Mucosa of gallbladder (tissue), 1 donor: Measurements from ENCODE around the gene ALDH7A1. TPM values are rescaled to one million over a fixed set of nuclear protein-coding genes. Genes with fewer than 3 reads are reported as not detected.
A peak's percentile ranks its signal among the peaks of the same experiment; 100 is the strongest.
"Not testable (repeated sequence)": the region's sequence is repeated elsewhere in the genome, so short reads cannot be mapped to it uniquely, and the experiment has no call there.

Experiments
- DNase-seq: peaks from one replicate; pipeline ENCODE4 v3.0.0-alpha.2; 2020; ENCODE audit warnings: low spot score
- total RNA-seq: library from RNA; stranded (reverse); gene quantifications from one replicate; pipeline ENCODE4 v1.2.1, GENCODE V29; 2021
- donor health status: DM: no; HTN: no; CAD: no.

The ALDH7A1 gene
- total RNA-seq, 1 donor from 2014 or later = 42.6 TPM

DNA sequence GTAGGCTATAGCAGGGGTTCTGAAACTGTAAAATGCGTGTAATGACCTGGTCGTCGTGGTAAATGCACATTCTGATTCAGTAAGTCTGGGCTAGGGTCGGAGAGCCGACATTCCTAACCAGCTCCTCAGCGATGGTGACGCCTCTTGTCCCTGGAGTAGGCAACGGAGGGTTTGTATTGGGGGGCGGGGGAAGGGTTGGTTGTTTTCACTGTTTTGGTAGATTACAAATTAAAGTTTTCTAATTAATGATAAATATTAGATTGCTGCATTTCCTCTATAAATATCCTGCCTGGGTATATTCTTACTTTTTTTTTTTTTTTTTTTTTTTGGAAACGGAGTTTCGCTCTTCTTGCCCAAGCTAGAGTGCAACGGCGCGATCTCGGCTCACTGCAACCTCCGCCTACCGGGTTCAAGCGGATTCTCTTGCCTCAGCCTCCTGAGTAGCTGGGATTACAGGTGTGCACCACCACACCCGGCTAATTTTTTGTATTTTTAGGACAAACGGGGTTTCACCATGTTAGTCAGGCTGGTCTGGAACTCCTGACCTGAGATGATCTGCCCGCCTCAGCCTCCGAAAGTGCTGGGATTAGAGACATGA lies 566 bp upstream of the ALDH7A1 start:
- no peak for DNase-seq

- no peak for DNase-seq
Observed at GRCh38 chr5:126591549-126591948, 3.5 kb downstream of the ALDH7A1 start.

- no peak for DNase-seq
Observed at GRCh38 chr5:126589536-126590297, 5.3 kb downstream of the ALDH7A1 start.

- DNase-seq = no peak
Observed at GRCh38 chr5:126587551-126588390, 7.2 kb downstream of the ALDH7A1 start.

DNA sequence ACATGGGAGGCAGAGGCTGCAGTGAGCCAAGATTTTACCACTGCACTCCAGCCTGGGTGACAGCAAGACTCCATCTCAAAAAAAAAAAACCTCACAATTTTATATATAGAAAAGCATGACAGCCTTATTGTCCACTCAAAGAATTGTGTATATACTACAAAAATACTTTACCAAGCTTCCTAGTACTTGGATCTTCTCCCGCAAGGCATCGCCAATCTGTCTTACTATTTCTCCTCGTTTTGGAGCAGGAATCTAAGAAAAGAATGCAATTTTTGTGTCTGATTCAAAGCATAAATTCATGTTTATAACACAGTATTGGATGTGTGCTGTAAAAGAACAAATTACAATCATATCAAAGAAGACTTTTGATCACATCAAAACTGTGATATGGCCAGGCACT lies 11.3 kb downstream of the ALDH7A1 start:
- no peak for DNase-seq

GRCh38 chr5:126579716-126580115 lies 15.3 kb downstream of the ALDH7A1 start:
- DNase-seq = no peak

GRCh38 chr5:126577415-126577814 lies 17.6 kb downstream of the ALDH7A1 start:
- no peak for DNase-seq

GRCh38 chr5:126576974-126577373 lies 18.0 kb downstream of the ALDH7A1 start:
- DNase-seq = no peak

DNA sequence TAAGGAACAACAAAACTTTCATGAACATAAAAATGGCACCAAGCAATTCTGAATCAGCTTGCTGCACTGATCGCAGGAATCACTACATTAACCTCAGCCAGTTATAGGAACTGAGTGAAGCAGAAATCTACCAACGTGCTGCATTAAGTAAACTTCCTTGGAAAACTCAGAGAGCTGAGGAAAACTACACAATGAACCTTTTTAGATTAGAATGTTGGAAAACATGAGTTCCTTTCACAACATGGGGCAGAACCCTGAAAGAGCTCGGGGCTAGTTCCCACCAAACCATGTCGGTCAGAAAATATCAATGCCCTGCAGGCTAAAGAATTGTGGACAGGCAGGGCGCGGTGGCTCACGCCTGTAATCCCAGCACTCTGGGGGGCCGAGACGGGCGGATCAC lies 19.4 kb downstream of the ALDH7A1 start:
- DNase-seq = no peak

DNA sequence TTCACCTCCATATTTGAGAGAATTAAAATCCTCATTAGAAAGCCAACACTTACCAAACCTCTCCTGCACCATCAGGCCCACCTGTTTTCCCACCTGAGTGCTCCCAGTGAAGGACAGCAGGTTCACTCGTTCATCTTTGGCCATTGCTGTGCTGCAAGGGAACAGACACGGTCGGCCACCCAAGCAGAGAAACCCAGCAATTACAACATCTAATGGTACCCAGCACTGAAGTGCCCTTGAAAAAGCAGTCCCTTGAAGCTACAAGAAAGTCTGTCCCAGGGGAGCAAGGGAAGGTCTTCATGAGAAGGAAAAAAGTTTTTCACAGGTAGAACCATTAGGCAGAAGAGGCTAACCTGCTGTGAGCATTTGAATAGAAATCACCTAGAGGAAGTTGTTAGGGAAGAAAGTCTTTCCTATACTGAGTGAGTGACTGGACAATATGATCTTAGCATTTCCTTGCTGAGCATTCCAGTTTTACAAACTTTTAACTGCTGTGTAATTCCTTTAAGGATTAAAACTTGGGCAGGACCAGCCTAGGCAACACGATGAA lies 26.7 kb downstream of the ALDH7A1 start:
- no peak for DNase-seq

GRCh38 chr5:126562823-126563222 lies 32.2 kb downstream of the ALDH7A1 start:
- no peak for DNase-seq

DNA sequence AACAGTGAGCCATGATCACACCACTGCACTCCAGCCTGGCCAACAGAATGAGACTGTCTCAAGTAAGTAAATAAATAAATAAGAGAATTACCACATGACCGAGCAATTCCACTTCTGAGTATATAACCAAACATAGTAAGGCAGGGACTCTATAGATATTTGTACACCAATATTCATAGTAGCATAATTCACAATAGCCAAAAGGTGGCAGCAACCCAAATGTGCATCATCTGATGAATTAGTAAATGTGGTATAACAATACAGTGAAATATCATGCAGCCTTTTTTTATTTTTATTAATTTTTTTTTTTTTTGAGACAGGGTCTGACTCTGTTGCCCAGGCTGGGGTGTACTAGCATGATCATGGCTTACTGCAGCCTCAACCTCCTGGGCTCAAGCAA lies 33.1 kb downstream of the ALDH7A1 start:
- DNase-seq = no peak

DNA sequence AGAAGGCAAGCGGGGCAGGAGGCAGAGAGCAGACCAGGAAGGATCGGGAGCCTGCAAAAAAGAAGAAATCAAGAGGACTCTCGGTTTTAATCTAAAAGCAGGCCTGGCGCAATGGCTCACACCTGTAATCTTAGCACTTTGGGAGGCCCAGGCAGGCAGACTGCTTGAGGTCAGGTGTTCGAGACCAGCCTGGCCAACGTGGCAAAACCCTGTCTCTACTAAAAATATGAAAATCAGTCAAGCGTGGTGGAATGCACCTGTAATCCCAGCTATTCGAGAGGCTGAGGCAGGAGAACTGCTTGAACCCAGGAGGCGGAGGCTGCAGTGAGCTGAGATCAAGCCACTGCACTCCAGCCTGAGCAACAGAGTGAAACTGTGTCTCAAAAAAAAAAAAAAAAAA lies 39.9 kb downstream of the ALDH7A1 start:
- DNase-seq = not testable (repeated sequence)

GRCh38 chr5:126552614-126553013 lies 42.4 kb downstream of the ALDH7A1 start:
- no peak for DNase-seq

GRCh38 chr5:126544087-126544740 lies 50.8 kb downstream of the ALDH7A1 start:
- DNase-seq = peak; percentile 13

- peak; percentile 21 for DNase-seq
Observed at GRCh38 chr5:126543660-126544059, 51.4 kb downstream of the ALDH7A1 start.

- DNase-seq = no peak
Observed at GRCh38 chr5:126543009-126543408, 52.0 kb downstream of the ALDH7A1 start.

GRCh38 chr5:126542441-126542840 lies 52.6 kb downstream of the ALDH7A1 start:
- no peak for DNase-seq

DNA sequence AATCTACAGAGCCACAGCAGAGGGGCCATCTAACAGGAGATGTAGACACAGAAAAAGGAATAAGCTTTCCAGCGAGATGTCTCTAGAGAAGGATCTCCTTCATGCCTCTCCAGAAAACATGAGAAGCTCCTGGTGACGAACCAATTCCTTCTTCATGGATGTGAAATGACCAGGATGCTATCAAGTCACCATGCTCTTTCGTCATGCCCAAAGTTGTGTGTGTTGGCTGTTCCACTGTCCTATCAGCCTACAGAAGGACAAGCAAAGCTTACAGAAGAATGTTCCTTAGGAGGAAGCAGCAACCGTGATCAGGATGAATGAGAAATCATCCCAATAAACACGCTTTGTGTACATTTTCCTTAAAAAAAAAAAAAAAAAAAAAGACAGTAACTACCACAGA lies 54.4 kb downstream of the ALDH7A1 start:
- no peak for DNase-seq

DNA sequence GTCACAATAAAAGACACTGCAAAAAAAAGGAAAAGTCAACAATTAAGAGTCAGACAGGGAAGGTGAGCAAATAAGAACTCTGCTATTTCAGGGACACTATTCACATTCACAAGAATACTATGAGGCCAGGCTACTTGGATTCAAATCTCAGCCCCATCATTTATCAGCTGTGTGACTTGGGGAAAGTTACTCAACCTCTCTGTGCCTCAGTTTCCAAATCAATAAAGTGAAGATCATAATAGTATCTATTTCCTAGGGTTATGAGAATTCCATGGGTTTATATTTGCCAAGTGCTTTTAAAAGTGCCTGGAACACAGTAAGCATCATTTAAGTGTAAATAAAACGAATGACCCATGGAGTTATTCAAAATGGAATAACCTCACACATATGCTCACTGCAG lies 56.4 kb downstream of the ALDH7A1 start:
- DNase-seq = no peak

DNA sequence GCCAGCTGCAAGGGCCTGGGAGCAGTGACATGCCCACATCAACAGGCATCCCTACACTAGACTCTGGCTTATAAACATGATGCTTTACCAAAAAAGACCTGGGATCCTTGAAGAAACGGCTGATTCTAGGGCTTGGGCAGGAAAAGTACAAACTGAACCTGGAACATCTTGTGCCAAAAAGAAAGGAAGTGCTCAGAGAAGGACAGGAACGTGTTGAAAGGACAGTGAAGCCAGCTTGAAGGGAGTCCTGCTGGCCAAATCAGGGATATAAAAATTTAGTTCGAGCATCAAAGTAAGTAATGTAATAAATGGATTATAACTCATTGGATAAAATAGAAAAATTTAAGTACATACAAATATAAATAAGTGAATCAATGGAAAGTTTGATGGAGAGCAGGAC lies 58.1 kb downstream of the ALDH7A1 start:
- no peak for DNase-seq
